ENCODE data around the gene TRIM8.
"Not testable (repeated sequence)": the region's sequence is repeated elsewhere in the genome, so short reads cannot be mapped to it uniquely, and the experiment has no call there.

Gene TRIM8

GRCh38 chr10:102658802-102659201 lies 14.5 kb downstream of the TRIM8 start:
- Histone ChIP-seq H3K4me3 (ENCODE audit: low read depth, low read length) (no peak overlapping the region), H3K27ac (no peak overlapping the region), H3K27me3 (replicated peaks) (no peaks in the 10 kb centered on the region), H3K36me3 (replicated peaks) (peaks cover 44% of the 10 kb centered on the region)
- TF ChIP-seq CTCF (IDR thresholded peaks at IDR 0.05; ENCODE audit: low read depth, low read length, missing control alignments): no peak
- in situ Hi-C loops (cut with HindIII; ENCODE audit: low pct_ligation_motif_present, low sequenced_read_pairs): no loop called here
- no peak for DNase-seq

GRCh38 chr10:102660888-102661657 lies 16.8 kb downstream of the TRIM8 start:
- Histone ChIP-seq H3K4me3 (ENCODE audit: low read depth, low read length) (peak overlapping the region; percentile 3), H3K36me3 (replicated peaks) (peaks cover 24% of the 10 kb centered on the region), H3K27me3 (replicated peaks) (no peaks in the 10 kb centered on the region), H3K27ac (no peak overlapping the region)
- DNase-seq: no peak
- no peak for TF ChIP-seq CTCF (IDR thresholded peaks at IDR 0.05; ENCODE audit: low read depth, low read length, missing control alignments)
- in situ Hi-C loops (cut with HindIII; ENCODE audit: low pct_ligation_motif_present, low sequenced_read_pairs): no loop called here

- H3K4me3 ChIP-seq (ENCODE audit: low read depth, low read length): no peak overlapping the region
These were observed 17.4 kb downstream of the TRIM8 start for GRCh38 chr10:102661658-102662028.

GRCh38 chr10:102665904-102666509 lies 21.7 kb downstream of the TRIM8 start:
- H3K36me3 ChIP-seq (replicated peaks): no peaks in the 10 kb centered on the region
- TF ChIP-seq CTCF (IDR thresholded peaks at IDR 0.05; ENCODE audit: low read depth, low read length, missing control alignments): no peak
- H3K27me3 ChIP-seq (replicated peaks): no peaks in the 10 kb centered on the region
- in situ Hi-C loops (cut with HindIII; ENCODE audit: low pct_ligation_motif_present, low sequenced_read_pairs): no loop called here
- no peak overlapping the region for H3K4me3 ChIP-seq (ENCODE audit: low read depth, low read length)
- DNase-seq: no peak
- H3K27ac ChIP-seq: no peak overlapping the region

More at GRCh38 chr10:102661658-102662028, 17.4 kb downstream of the TRIM8 start:
- in situ Hi-C loops (cut with HindIII; ENCODE audit: low pct_ligation_motif_present, low sequenced_read_pairs): no loop called here
- no peak for DNase-seq
- H3K27ac ChIP-seq: no peak overlapping the region
- TF ChIP-seq CTCF (IDR thresholded peaks at IDR 0.05; ENCODE audit: low read depth, low read length, missing control alignments): no peak
- peaks cover 18% of the 10 kb centered on the region for H3K36me3 ChIP-seq (replicated peaks)
- no peaks in the 10 kb centered on the region for H3K27me3 ChIP-seq (replicated peaks)

GRCh38 chr10:102667411-102667810 lies 23.1 kb downstream of the TRIM8 start:
- H3K27me3 ChIP-seq (replicated peaks); DNase-seq; H3K27ac ChIP-seq; H3K4me3 ChIP-seq (ENCODE audit: low read depth, low read length); H3K36me3 ChIP-seq (replicated peaks); in situ Hi-C loops (cut with HindIII; ENCODE audit: low pct_ligation_motif_present, low sequenced_read_pairs): not testable (repeated sequence)

- no peak for TF ChIP-seq CTCF (IDR thresholded peaks at IDR 0.05; ENCODE audit: low read depth, low read length, missing control alignments)
- in situ Hi-C loops (cut with HindIII; ENCODE audit: low pct_ligation_motif_present, low sequenced_read_pairs): no loop called here
- no peak overlapping the region for H3K4me3 ChIP-seq (ENCODE audit: low read depth, low read length)
- DNase-seq: no peak
- no peak overlapping the region for H3K27ac ChIP-seq
- no peaks in the 10 kb centered on the region for H3K36me3 ChIP-seq (replicated peaks)
- H3K27me3 ChIP-seq (replicated peaks): no peaks in the 10 kb centered on the region
These were observed 24.2 kb downstream of the TRIM8 start for GRCh38 chr10:102668326-102669107.

Measured in brain microvascular endothelial cell (primary cell).